B cell (primary cell): Measurements from ENCODE around the gene GLB1L3.

Experiments used
- CTCF ChIP-seq: fragments of 200-600 bp; IDR thresholded peaks from one replicate; pipeline ENCODE4 v1.8.0; 2022; ENCODE audit warnings: antibody characterized with exemption, mild to moderate bottlenecking
- EZH2 ChIP-seq: IDR thresholded peaks from 2 replicates; pipeline ENCODE4 v1.6.1; 2012; ENCODE audit warnings: borderline replicate concordance, low read depth, mild to moderate bottlenecking, moderate library complexity, low read length; ENCODE audit not compliant: insufficient read depth, poor library complexity, severe bottlenecking

GRCh38 chr11:134338068-134338467, 61.9 kb downstream of the GLB1L3 start:
- TF ChIP-seq EZH2 (no peak), CTCF (no peak)
